Kidney (tissue), 14 donors: ENCODE results near the gene ZNF74. TPM values are rescaled to one million over a fixed set of nuclear protein-coding genes. Genes with fewer than 3 reads are reported as not detected.

Experiments
- DNase-seq, 5 donors: peaks; one replicate each; pipeline ENCODE4 v3.0.0-alpha.2; 2013 to 2020
- FAIRE-seq: peaks from 2 replicates; lab custom pipeline; 2012; peaks lifted over from hg19 to GRCh38; lab: Jason Lieb, UNC
- H3K27ac ChIP-seq, 2 donors: one replicate each; pipeline ENCODE4 v1.7.0; 2013; ENCODE audit warnings: low read depth in 2 of 2, low read length in 2 of 2, inconsistent platforms in 1 of 2
- H3K27me3 ChIP-seq: one replicate; pipeline ENCODE4 v1.7.1; 2013; ENCODE audit warnings: low read length, inconsistent platforms; ENCODE audit not compliant: control insufficient read depth, insufficient read depth
- H3K36me3 ChIP-seq, 3 donors: one replicate each; pipeline versions ENCODE4 v1.7.0 to v1.7.1; 2013; ENCODE audit warnings: low read length in 3 of 3, control low read depth in 1 of 3, inconsistent platforms in 1 of 3; ENCODE audit not compliant: insufficient read depth in 3 of 3, control insufficient read depth in 2 of 3
- H3K4me1 ChIP-seq, 3 donors: one replicate each; pipeline versions ENCODE4 v1.7.0 to v1.7.1; 2013; ENCODE audit warnings: low read length in 3 of 3, inconsistent platforms in 1 of 3, low read depth in 1 of 3; ENCODE audit not compliant: control insufficient read depth in 2 of 3, insufficient read depth in 2 of 3
- H3K4me3 ChIP-seq, 3 donors: one replicate each; pipeline versions ENCODE4 v1.7.0 to v1.8.1; 2013; ENCODE audit warnings: low read length in 3 of 3, control low read depth in 1 of 3, inconsistent platforms in 1 of 3
- H3K9ac ChIP-seq, 3 donors: one replicate each; pipeline versions ENCODE4 v1.7.0 to v1.7.1; 2013; ENCODE audit warnings: low read length in 3 of 3, control low read depth in 1 of 3, inconsistent platforms in 1 of 3
- H3K9me3 ChIP-seq, 3 donors: one replicate each; pipeline versions ENCODE4 v1.7.0 to v1.7.1; 2013; ENCODE audit warnings: low read length in 3 of 3, control low read depth in 1 of 3, inconsistent platforms in 1 of 3; ENCODE audit not compliant: control insufficient read depth in 2 of 3, insufficient read depth in 1 of 3
- CTCF ChIP-seq: IDR thresholded peaks from 3 replicates; pipeline ENCODE4 v1.5.1; 2012; ENCODE audit warnings: mild to moderate bottlenecking, moderate library complexity, borderline replicate concordance; ENCODE audit not compliant: insufficient read depth; ENCODE audit errors: extremely low read depth
- intact Hi-C: fragments of 100-400 bp; cut with DNase I; formaldehyde crosslinking; loops from one replicate; pipeline ENCODE4 v1.11.1; 2022
- polyA plus RNA-seq: library from polyadenylated mRNA; stranded (reverse); fragments of 350-450 nt; fragmentation: Illumina TruSeq; extraction: RNeasy Lipid Tissue Mini Kit (QIAGEN cat#74804); gene quantifications from one replicate; pipeline ENCODE4 v1.2.3, GENCODE V29; 2014; ENCODE audit warnings: low read depth, low replicate concordance; ENCODE audit not compliant: insufficient read depth
- total RNA-seq: library from RNA; stranded (reverse); fragmentation: NEBNext Ultra II Directional; extraction: Animal tissue kit (Norgen Biotek cat#: 25700); gene quantifications from one replicate; pipeline ENCODE4 v1.2.1, GENCODE V29; 2021
- donor health status: control.
- donor health status: control.
- donor health status: control.
- donor health status: control.
- donor health status: control.
- donor health status: DM: yes; HTN: yes; CAD: no.
- donor health status: Normal renal cell carcinoma (clear cell type).

ZNF74 gene
- total and polyA plus RNA-seq, 2 donors from 2014 or later, result 3.7 to 6.5 TPM

DNA sequence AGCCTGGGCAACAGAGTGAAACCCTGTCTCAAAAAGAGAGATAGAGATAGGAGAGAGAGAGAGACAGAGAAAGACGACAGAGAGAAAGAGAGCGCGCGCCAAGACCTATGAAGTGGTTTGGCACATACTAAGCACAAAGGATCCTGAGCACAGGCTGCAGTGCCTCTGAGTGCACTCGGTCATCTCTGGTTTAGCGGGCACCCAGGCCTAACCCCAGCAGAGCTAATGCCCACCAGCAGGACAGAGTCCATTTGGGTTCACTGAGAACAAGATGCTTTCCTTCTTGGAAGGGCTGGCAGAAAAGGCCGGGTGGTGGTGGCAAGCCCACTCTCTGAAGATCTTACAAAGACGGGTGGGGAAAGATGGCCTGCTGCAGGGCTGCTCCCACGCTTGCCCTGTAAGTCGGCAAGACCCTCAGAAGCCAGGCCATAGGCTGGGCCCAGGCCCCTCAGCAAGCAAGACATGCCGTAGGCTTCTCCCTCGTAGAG, 40.4 kb downstream of the ZNF74 start:
- no peak for FAIRE-seq
- peaks cover 5% of the 10 kb centered on the region for H3K27me3 ChIP-seq
- peak in 1 of 5 donors; percentile 48 for DNase-seq
- intact Hi-C loops, result no loop called here
- H3K9ac ChIP-seq, result no peak overlapping the region
- H3K4me3 ChIP-seq, result no peak overlapping the region
- TF ChIP-seq CTCF, result no peak
- H3K4me1 ChIP-seq, result peaks cover 0 to 26% (median 0%) of the 10 kb centered on the region in 3 donors
- no peaks in the 10 kb centered on the region for H3K9me3 ChIP-seq
- no peak overlapping the region for H3K27ac ChIP-seq
- no peaks in the 10 kb centered on the region for H3K36me3 ChIP-seq

DNA sequence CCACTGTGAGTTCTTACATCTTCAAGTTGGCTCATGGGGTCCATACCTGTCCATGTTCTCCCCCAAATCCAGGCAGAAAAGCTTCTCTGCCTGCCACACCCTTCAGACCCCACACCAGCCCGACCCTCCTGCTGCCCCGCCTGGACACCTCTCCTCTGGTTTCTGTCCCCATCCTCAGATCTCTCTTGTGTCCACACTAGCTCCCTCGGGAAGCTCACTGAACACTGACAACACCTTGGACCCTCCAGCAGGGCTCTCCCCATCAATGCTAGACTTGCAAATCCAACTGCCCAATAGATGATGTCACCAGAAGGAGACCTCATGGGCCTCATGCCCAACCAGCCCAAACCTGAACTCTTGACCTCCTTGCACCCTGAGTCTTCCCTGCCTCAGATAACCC, 40.8 kb downstream of the ZNF74 start:
- H3K9ac ChIP-seq, result no peak overlapping the region
- H3K27ac ChIP-seq, result no peak overlapping the region
- intact Hi-C loops, result no loop called here
- peaks cover 5% of the 10 kb centered on the region for H3K27me3 ChIP-seq
- H3K36me3 ChIP-seq, result no peaks in the 10 kb centered on the region
- FAIRE-seq (no peak), DNase-seq (peak in 1 of 5 donors; percentile 21)
- peaks cover 0 to 26% (median 0%) of the 10 kb centered on the region in 3 donors for H3K4me1 ChIP-seq
- no peak for TF ChIP-seq CTCF
- no peaks in the 10 kb centered on the region for H3K9me3 ChIP-seq
- H3K4me3 ChIP-seq, result no peak overlapping the region

GRCh38 chr22:20435436-20436306, 41.7 kb downstream of the ZNF74 start:
- Histone ChIP-seq H3K27ac (no peak overlapping the region), H3K27me3 (no peaks in the 10 kb centered on the region), H3K36me3 (no peaks in the 10 kb centered on the region), H3K4me1 (peaks cover 0 to 24% (median 0%) of the 10 kb centered on the region in 3 donors), H3K9me3 (no peaks in the 10 kb centered on the region), H3K4me3 (peak overlapping the region; percentile 28 to 81 (median 38)), H3K9ac (peak overlapping the region in 1 of 3 donors; percentile 67)
- FAIRE-seq (no peak), DNase-seq (peak in 1 of 5 donors; percentile 64)
- TF ChIP-seq CTCF, result no peak
- intact Hi-C loops, result no loop called here
